ENCODE results near the gene MPO.

DNA sequence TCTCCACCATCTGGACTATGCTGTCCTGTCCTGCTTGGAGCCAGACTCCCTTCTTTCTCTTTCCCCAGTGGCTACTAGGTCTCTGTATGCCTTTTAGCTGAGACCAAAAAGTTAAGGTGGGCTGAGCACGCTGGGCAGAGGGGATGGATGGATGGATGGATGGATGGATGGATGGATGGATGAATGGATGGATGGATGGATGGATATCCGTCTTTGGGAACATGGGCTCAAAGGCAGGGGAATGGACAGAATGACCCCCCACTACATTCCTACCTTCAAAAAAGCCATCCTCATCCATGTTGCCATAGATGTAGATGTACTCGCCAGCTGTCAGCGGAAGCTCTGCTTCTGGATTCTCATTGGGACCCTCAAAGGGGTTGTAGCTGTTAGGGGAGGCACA lies 35.0 kb upstream of the MPO start:
- TF ChIP-seq NR2C2 (CRISPR knock-in tag; IDR thresholded peaks at IDR 0.05), result no peak
- no peak for TF ChIP-seq NR2C2 (tag; IDR thresholded peaks at IDR 0.05)
- TF ChIP-seq POLR2A (conservative IDR thresholded peaks at IDR 0.05), result no peak
- no peak for TF ChIP-seq JUN (IDR thresholded peaks at IDR 0.05; ENCODE audit: borderline replicate concordance, low read depth, low read length)
- TF ChIP-seq JUN (CRISPR knock-in tag; IDR thresholded peaks at IDR 0.05; ENCODE audit: borderline replicate concordance), result no peak
- TF ChIP-seq ZEB2 (IDR thresholded peaks at IDR 0.05), result no peak
- no peak for TF ChIP-seq RAD21 (CRISPR knock-in tag; conservative IDR thresholded peaks at IDR 0.05 in 1 of 2, IDR thresholded peaks at IDR 0.05 in 1 of 2)
- TF ChIP-seq POLR2AphosphoS2 (IDR thresholded peaks at IDR 0.05; ENCODE audit: low read length), result no peak
- TF ChIP-seq, protein P1, sequence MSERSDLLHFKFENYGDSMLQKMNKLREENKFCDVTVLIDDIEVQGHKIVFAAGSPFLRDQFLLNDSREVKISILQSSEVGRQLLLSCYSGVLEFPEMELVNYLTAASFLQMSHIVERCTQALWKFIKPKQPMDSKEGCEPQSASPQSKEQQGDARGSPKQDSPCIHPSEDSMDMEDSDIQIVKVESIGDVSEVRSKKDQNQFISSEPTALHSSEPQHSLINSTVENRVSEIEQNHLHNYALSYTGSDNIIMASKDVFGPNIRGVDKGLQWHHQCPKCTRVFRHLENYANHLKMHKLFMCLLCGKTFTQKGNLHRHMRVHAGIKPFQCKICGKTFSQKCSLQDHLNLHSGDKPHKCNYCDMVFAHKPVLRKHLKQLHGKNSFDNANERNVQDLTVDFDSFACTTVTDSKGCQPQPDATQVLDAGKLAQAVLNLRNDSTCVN (CRISPR knock-in tag; IDR thresholded peaks at IDR 0.05), result no peak
- TF ChIP-seq PYGO2 (tag; IDR thresholded peaks at IDR 0.05), result no peak
- no peak for TF ChIP-seq U2AF1 (optimal IDR thresholded peaks at IDR 0.05; ENCODE audit: low read depth, low read length)
- no peak for TF ChIP-seq ZNF77 (CRISPR knock-in tag; IDR thresholded peaks at IDR 0.05)
